HEK293T (cell line): ENCODE measurements around the gene OCA2.

Source experiments
- BHLHE40 ChIP-seq: fragments of 450-650 bp; IDR thresholded peaks from 2 replicates; pipeline ENCODE4 v1.6.1; 2016; ENCODE audit warnings: mild to moderate bottlenecking, moderate library complexity, borderline replicate concordance
- CTBP1 ChIP-seq: fragments of 450-650 bp; IDR thresholded peaks from 2 replicates; pipeline ENCODE4 v1.6.1; 2016; ENCODE audit warnings: borderline replicate concordance
- LEF1 ChIP-seq: fragments of 450-650 bp; IDR thresholded peaks from 2 replicates; pipeline ENCODE4 v1.6.1; 2017; ENCODE audit warnings: mild to moderate bottlenecking, borderline replicate concordance
- PKNOX1 ChIP-seq: fragments of 450-650 bp; IDR thresholded peaks from 2 replicates; pipeline ENCODE4 v1.6.1; 2016

GRCh38 chr15:28109626-28110455 lies 10.7 kb upstream of the OCA2 start:
- TF ChIP-seq BHLHE40, result no peak
- TF ChIP-seq LEF1, result no peak
- no peak for TF ChIP-seq CTBP1
- no peak for TF ChIP-seq PKNOX1
